Subcutaneous adipose tissue (tissue), 4 donors: Measurements from ENCODE around the gene CLCN3. TPM values are rescaled to one million over a fixed set of nuclear protein-coding genes. Genes with fewer than 3 reads are reported as not detected.

Source experiments
- CTCF ChIP-seq: fragments of 450-650 bp; IDR thresholded peaks from one replicate; pipeline ENCODE4 v1.5.1; 2016; ENCODE audit warnings: low read depth, mild to moderate bottlenecking, control low read depth, antibody characterized with exemption, moderate library complexity
- total RNA-seq, 4 donors: library from RNA; depleted of rRNA; stranded (reverse); fragments of >200 nt; gene quantifications; one replicate each; pipeline ENCODE4 v1.1.0, GENCODE V29; 2016

The CLCN3 gene
- total RNA-seq, 4 donors from 2014 or later = 26.2 to 31.5 (median 28.4) TPM

GRCh38 chr4:169690787-169691186, 70.4 kb downstream of the CLCN3 start:
- TF ChIP-seq CTCF = no peak

- TF ChIP-seq CTCF = no peak
Measured at GRCh38 chr4:169698331-169698730, 78.0 kb downstream of the CLCN3 start.

GRCh38 chr4:169707958-169708643, 87.7 kb downstream of the CLCN3 start:
- no peak for TF ChIP-seq CTCF

- no peak for TF ChIP-seq CTCF
Measured at GRCh38 chr4:169715826-169716225, 95.4 kb downstream of the CLCN3 start.

GRCh38 chr4:169716677-169717076, 96.3 kb downstream of the CLCN3 start:
- no peak for TF ChIP-seq CTCF

GRCh38 chr4:169720529-169720928, 100.2 kb downstream of the CLCN3 start:
- no peak for TF ChIP-seq CTCF

- TF ChIP-seq CTCF = no peak
Measured at GRCh38 chr4:169723207-169723965, 103.0 kb downstream of the CLCN3 start.
